Measurements from ENCODE around the gene SYT1.

GRCh38 chr12:79448816-79449215 lies 584.2 kb downstream of the SYT1 start:
- TF ChIP-seq POLR2A (IDR thresholded peaks at IDR 0.05; ENCODE audit: extremely low read depth, insufficient read length) = no peak
- TF ChIP-seq CTCF (IDR thresholded peaks at IDR 0.05; ENCODE audit: low read depth, low read length) = no peak
- TF ChIP-seq MYC (IDR thresholded peaks at IDR 0.05; ENCODE audit: low read depth, low read length) = no peak
